ENCODE data around the gene BRI3BP. TPM values are rescaled to one million over a fixed set of nuclear protein-coding genes. Genes with fewer than 3 reads are reported as not detected.
"Not testable (repeated sequence)": the region's sequence is repeated elsewhere in the genome, so short reads cannot be mapped to it uniquely, and the experiment has no call there.

The BRI3BP gene
- total RNA-seq, 1 donor from 2014 or later, result 11.6 TPM

DNA sequence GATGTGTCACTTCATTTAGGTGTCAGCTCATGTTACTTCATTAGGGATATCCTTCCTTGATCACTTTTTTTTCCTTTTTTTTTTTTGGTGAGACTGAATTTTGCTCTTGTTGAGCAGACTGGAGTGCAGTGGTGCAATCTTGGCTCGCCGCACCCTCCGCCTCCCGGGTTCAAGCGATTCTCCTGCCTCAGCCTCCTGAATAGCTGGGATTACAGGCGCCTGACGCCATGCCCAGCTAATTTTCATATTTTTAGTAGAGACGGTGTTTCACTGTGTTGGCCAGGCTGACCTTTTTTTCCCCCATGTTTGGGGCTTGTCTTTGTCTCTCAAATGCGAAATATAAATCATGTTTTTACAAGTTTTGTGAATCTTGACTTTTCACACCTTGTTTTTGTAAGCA is 62.1 kb downstream of the BRI3BP start:
- Histone ChIP-seq H3K36me3 (ENCODE audit: control insufficient read depth, insufficient read depth, low read length) (no peaks in the 10 kb centered on the region), H3K27me3 (ENCODE audit: control insufficient read depth, insufficient read depth, low read length) (no peaks in the 10 kb centered on the region), H3K4me3 (ENCODE audit: low read depth, low read length) (no peak overlapping the region)
- TF ChIP-seq, protein P1, sequence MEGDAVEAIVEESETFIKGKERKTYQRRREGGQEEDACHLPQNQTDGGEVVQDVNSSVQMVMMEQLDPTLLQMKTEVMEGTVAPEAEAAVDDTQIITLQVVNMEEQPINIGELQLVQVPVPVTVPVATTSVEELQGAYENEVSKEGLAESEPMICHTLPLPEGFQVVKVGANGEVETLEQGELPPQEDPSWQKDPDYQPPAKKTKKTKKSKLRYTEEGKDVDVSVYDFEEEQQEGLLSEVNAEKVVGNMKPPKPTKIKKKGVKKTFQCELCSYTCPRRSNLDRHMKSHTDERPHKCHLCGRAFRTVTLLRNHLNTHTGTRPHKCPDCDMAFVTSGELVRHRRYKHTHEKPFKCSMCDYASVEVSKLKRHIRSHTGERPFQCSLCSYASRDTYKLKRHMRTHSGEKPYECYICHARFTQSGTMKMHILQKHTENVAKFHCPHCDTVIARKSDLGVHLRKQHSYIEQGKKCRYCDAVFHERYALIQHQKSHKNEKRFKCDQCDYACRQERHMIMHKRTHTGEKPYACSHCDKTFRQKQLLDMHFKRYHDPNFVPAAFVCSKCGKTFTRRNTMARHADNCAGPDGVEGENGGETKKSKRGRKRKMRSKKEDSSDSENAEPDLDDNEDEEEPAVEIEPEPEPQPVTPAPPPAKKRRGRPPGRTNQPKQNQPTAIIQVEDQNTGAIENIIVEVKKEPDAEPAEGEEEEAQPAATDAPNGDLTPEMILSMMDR (IDR thresholded peaks at IDR 0.05; ENCODE audit: insufficient read depth, low read length, severe bottlenecking), result no peak
- FAIRE-seq (no peak), DNase-seq (ENCODE audit: low read depth) (no peak)

DNA sequence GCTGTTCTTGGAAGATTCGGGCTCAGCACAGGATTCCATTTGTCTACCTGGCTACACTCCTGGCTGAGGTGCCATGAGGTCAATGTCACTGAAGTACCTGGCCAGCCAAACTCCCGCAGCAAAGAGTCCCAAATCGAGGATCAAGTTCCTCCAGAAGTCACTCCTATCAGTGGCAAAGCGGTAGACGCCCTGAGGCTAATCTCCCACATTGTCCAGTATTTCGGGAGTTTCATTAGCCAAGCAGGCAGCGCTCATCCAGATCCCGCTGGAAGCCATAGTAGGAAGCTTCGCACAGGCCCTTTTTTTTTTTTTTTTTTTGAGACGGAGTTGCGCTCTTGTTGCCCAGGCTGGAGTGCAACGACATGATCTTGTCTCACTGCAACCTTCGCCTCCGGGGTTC is 62.9 kb downstream of the BRI3BP start:
- Histone ChIP-seq H3K4me3 (ENCODE audit: low read depth, low read length) (no peak overlapping the region), H3K36me3 (ENCODE audit: control insufficient read depth, insufficient read depth, low read length) (no peaks in the 10 kb centered on the region), H3K27me3 (ENCODE audit: control insufficient read depth, insufficient read depth, low read length) (no peaks in the 10 kb centered on the region)
- TF ChIP-seq, protein P1 (IDR thresholded peaks at IDR 0.05; ENCODE audit: insufficient read depth, low read length, severe bottlenecking), result no peak
- FAIRE-seq, result no peak
- no peak for DNase-seq (ENCODE audit: low read depth)

DNA sequence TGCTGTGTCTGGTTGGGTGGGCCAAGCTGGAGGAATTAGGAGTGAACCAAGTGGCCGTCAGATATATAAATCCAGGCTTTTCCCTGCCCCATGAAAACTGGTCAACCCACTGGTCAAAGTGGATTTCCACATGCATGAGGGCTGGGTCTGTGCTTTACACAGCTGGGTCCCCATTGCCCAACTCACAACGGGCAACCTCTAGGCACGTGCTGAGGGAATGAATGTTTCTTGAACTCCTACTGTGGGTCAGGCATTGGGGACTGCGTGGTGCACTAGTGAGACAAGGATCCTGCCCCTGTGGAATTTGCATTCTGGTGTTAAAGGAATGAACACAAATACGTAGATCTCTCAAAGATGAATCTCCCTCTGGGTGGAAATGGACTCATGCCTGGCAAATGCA is 64.3 kb downstream of the BRI3BP start:
- TF ChIP-seq, protein P1 (IDR thresholded peaks at IDR 0.05; ENCODE audit: insufficient read depth, low read length, severe bottlenecking), result no peak
- Histone ChIP-seq H3K4me3 (ENCODE audit: low read depth, low read length) (no peak overlapping the region), H3K27me3 (ENCODE audit: control insufficient read depth, insufficient read depth, low read length) (no peaks in the 10 kb centered on the region), H3K36me3 (ENCODE audit: control insufficient read depth, insufficient read depth, low read length) (no peaks in the 10 kb centered on the region)
- no peak for DNase-seq (ENCODE audit: low read depth)
- FAIRE-seq, result no peak

- DNase-seq (ENCODE audit: low read depth), result no peak
- no peak for FAIRE-seq
- TF ChIP-seq, protein P1 (IDR thresholded peaks at IDR 0.05; ENCODE audit: insufficient read depth, low read length, severe bottlenecking), result no peak
- Histone ChIP-seq H3K4me3 (ENCODE audit: low read depth, low read length) (no peak overlapping the region), H3K27me3 (ENCODE audit: control insufficient read depth, insufficient read depth, low read length) (no peaks in the 10 kb centered on the region), H3K36me3 (ENCODE audit: control insufficient read depth, insufficient read depth, low read length) (no peaks in the 10 kb centered on the region)
These were observed 67.8 kb downstream of the BRI3BP start for GRCh38 chr12:125061229-125061628.

GRCh38 chr12:125063522-125063921 is 70.1 kb downstream of the BRI3BP start:
- not testable (repeated sequence) for FAIRE-seq; H3K27me3 ChIP-seq (ENCODE audit: control insufficient read depth, insufficient read depth, low read length); H3K4me3 ChIP-seq (ENCODE audit: low read depth, low read length)

DNA sequence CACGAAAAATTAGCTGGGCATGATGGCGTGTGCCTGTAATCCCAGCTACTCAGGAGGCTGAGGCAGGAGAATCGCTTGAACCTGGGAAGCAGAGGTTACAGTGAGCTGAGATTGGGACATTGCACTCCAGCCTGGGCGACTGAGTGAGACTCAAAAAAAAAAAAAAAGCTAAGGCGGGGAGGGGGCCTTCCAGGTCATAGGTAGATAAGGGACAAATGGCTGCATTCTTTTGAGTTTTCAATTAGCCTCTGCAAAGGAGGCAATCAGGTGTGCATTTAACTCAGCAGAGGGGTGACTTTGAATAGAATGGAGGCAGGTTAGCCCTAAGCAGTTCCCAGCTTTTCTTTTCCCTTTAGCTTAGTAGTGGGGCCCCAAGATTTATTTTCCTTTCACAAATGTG is 71.0 kb downstream of the BRI3BP start:
- TF ChIP-seq, protein P1 (IDR thresholded peaks at IDR 0.05; ENCODE audit: insufficient read depth, low read length, severe bottlenecking), result no peak
- no peak overlapping the region for H3K4me3 ChIP-seq (ENCODE audit: low read depth, low read length)
- peaks cover 9% of the 10 kb centered on the region for H3K36me3 ChIP-seq (ENCODE audit: control insufficient read depth, insufficient read depth, low read length)
- H3K27me3 ChIP-seq (ENCODE audit: control insufficient read depth, insufficient read depth, low read length), result no peaks in the 10 kb centered on the region
- DNase-seq (ENCODE audit: low read depth) (no peak), FAIRE-seq (no peak)

More at GRCh38 chr12:125063522-125063921, 70.1 kb downstream of the BRI3BP start:
- not testable (repeated sequence) for DNase-seq (ENCODE audit: low read depth); H3K36me3 ChIP-seq (ENCODE audit: control insufficient read depth, insufficient read depth, low read length)

Data from bronchial epithelial cell (primary cell).